HG02840 (cell line): ENCODE measurements around the gene ESPNL.
"Not testable (repeated sequence)": the region's sequence is repeated elsewhere in the genome, so short reads cannot be mapped to it uniquely, and the experiment has no call there.

Experiments used
- ATAC-seq: cut with Tn5 transposase; IDR thresholded peaks from one replicate; pipeline ENCODE4 v1.9.1; 2021; ENCODE audit warnings: mild to moderate bottlenecking, moderate library complexity, moderate number of reproducible peaks; ENCODE audit not compliant: unreplicated experiment, low FRiP score

ESPNL gene

GRCh38 chr2:238114331-238114841 lies 14.2 kb downstream of the ESPNL start:
- ATAC-seq = no peak

GRCh38 chr2:238114851-238115660 lies 14.9 kb downstream of the ESPNL start:
- no peak for ATAC-seq

DNA sequence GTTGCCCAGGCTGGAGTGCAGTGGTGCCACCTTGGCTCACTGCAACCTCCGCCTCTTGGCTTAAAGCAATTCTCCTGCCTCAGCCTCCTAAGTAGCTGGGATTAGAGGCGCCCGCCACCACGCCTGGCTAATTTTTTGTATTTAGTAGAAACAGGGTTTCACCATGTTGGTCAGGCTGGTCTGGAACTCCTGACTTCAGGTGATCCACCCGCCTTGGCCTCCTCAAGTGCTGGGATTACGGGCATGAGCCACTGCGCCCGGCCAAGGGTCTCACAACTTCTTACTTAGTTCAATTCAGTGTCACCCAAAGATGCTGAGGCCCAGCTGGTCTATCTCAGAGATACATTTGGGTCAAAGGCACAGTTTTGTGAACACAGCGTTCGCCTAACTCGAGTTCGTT lies 15.6 kb downstream of the ESPNL start:
- not testable (repeated sequence) for ATAC-seq

DNA sequence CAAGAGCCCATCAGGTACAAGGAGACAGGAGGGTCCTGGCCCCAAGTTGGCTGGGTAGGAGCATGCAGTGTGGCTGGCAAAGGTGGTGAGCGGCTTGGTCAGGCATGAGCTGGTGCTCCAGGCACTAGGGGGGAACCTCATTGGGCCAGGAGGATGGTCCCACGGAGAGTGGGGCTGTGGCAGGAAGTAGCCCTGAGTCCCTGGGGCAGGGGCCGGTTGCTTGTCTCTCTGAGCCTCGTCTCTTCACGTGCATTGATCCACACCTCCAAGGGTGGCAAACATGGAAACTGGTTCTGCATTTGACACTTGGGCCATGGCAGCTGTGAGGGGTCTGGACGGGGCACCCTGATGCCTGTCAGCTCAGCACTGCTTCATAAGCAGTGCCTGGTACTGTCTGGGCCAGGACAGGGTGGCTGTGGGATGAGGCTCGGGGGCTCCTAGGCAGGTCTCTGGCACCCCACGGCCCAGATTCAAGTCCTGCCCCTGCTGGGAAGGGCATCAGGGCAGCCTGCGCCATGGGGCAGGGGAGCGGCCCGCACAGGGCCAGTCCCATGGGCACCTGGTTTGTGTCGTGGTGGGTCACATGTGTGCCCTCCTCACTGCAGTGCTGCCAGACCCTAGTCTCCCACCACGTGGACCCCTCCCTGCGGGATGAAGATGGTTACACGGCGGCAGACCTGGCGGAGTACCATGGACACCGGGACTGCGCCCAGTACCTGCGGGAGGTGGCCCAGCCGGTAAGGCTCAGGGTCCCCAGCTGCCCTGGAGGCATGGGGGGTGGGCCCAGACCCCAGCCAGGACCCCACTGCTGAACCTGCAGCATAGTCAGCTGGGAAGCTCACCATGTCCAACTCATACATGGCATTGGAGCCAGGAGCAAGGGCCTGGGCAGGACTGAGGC lies 16.4 kb downstream of the ESPNL start:
- no peak for ATAC-seq

GRCh38 chr2:238117199-238118154 lies 17.3 kb downstream of the ESPNL start:
- ATAC-seq = no peak

- no peak for ATAC-seq
These were observed 19.8 kb downstream of the ESPNL start for GRCh38 chr2:238119756-238120462.

DNA sequence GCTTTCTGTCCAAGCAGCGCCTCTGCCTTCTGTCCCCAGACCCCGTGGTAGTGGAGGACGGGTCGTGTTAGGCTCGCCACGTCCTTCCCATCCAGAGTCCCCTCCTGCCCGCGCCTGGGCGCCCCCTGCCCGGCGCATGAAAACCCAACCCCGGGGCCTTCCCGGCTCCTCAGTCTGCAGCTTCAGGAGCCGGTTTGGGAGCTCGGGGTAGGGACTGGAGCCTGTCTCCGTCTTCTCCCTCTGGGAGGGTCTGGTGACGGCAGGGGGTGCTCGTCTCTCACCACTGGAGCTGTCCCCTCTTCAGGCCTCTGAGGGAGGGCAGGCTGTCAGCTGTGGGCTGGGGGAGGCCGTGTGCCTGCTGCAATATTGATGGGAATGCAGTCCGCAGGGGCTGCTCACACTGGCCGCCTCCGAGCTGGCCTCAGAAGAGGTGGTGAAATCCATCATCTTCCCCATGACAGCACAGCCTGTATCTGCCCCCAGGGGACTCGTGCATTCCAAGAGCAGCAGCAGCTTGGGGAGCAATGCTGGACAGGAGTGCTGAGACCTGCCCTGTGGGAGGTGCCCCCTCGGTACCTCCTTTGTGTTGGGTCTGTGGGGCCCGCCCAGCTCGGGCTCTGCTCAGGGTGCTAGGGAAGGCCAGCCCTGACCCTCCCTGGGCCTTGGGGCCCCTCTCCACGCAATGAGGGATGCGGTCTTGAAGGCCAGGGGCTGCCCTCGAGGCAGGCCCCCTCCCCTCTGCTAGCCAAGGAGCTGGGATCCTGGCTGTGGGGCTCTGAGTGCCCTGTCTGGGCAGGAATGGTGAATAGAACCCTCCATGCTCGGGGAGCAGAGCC lies 20.5 kb downstream of the ESPNL start:
- ATAC-seq = no peak

- no peak for ATAC-seq
These were observed 21.6 kb downstream of the ESPNL start for GRCh38 chr2:238121511-238122286.

- ATAC-seq = no peak
These were observed 22.4 kb downstream of the ESPNL start for GRCh38 chr2:238122287-238123217.

GRCh38 chr2:238123218-238123971 lies 23.3 kb downstream of the ESPNL start:
- ATAC-seq = no peak

DNA sequence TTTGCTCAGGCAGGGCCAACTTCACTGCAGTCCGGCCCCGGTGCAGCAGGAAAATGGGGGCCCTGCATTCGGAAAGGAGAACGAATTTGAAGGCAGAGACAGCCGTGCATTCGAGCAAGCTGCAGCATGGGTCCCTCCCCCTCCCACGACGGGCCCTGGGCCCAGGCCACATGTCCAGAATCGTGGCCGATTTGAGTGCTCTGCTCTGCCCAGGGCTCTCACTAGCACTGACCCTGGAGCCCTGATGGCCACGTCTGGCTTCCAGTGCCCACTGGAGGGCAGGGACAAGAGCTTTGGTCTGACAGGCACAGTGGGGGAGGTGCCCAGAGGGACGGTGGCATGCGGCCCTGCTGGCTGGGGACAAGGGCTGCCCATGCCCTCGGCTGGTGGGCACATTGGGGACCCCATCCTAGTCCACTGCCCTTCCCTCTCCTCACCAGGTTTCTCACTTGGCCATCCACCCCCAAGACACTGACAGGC lies 23.9 kb downstream of the ESPNL start:
- no peak for ATAC-seq

GRCh38 chr2:238124488-238125126 lies 24.5 kb downstream of the ESPNL start:
- ATAC-seq = no peak

- no peak for ATAC-seq
These were observed 25.2 kb downstream of the ESPNL start for GRCh38 chr2:238125127-238125885.

- ATAC-seq = no peak
These were observed 26.2 kb downstream of the ESPNL start for GRCh38 chr2:238126338-238126737.

- no peak for ATAC-seq
These were observed 26.6 kb downstream of the ESPNL start for GRCh38 chr2:238126775-238127164.
